K562 (cell line): ENCODE data around the gene CLCN6. TPM values are rescaled to one million over a fixed set of nuclear protein-coding genes. Genes with fewer than 3 reads are reported as not detected.
A peak's percentile ranks its signal among the peaks of the same experiment; 100 is the strongest.

Experiments
- BRF1 ChIP-seq: IDR thresholded peaks from 3 replicates; pipeline ENCODE4 v1.6.1; 2011; ENCODE audit warnings: borderline replicate concordance, mild to moderate bottlenecking; ENCODE audit not compliant: insufficient read length; ENCODE audit errors: extremely low read depth
- CCAR2 ChIP-seq: fragments of 200-400 bp; formaldehyde crosslinking; IDR thresholded peaks from 2 replicates; pipeline ENCODE4 v1.6.1; 2017; ENCODE audit warnings: mild to moderate bottlenecking, low read depth, low read length
- CTBP1 ChIP-seq: fragments of 450-650 bp; IDR thresholded peaks from 2 replicates; pipeline ENCODE4 v1.6.1; 2016; ENCODE audit warnings: borderline replicate concordance
- DNMT1 ChIP-seq: fragments of 450-650 bp; IDR thresholded peaks from 2 replicates; pipeline ENCODE4 v1.6.1; 2016; ENCODE audit warnings: antibody characterized with exemption, mild to moderate bottlenecking
- ELF4 ChIP-seq: fragments of 450-650 bp; formaldehyde crosslinking; IDR thresholded peaks from 2 replicates; pipeline ENCODE4 v1.4.0; 2022; ENCODE audit warnings: missing genetic modification characterization
- ESRRA ChIP-seq: fragments of 450-650 bp; IDR thresholded peaks from 2 replicates; pipeline ENCODE4 v1.6.1; 2014; ENCODE audit warnings: low read depth, mild to moderate bottlenecking, moderate library complexity, borderline replicate concordance
- GATA2 ChIP-seq: sonication (generic); formaldehyde crosslinking; IDR thresholded peaks from 2 replicates; pipeline ENCODE4 v1.4.0; 2020; ENCODE audit warnings: mild to moderate bottlenecking, missing genetic modification reagents
- MED1 ChIP-seq: sonication (generic); formaldehyde crosslinking; IDR thresholded peaks from 2 replicates; pipeline ENCODE4 v1.8.1; 2023; ENCODE audit warnings: missing genetic modification reagents, borderline replicate concordance
- MTA2 ChIP-seq: fragments of 450-650 bp; IDR thresholded peaks from 2 replicates; pipeline ENCODE4 v1.6.1; 2016; ENCODE audit warnings: low read depth
- NFYB ChIP-seq: IDR thresholded peaks from 2 replicates; pipeline ENCODE4 v1.6.1; 2011; ENCODE audit warnings: mild to moderate bottlenecking, moderate library complexity; ENCODE audit not compliant: insufficient read length; ENCODE audit errors: extremely low read depth
- POLR2A ChIP-seq: fragments of 450-650 bp; conservative IDR thresholded peaks from 2 replicates; pipeline ENCODE4 v1.6.1; 2016
- SP2 ChIP-seq: IDR thresholded peaks from 2 replicates; pipeline ENCODE4 v1.6.1; 2011; ENCODE audit warnings: mild to moderate bottlenecking, low read depth, low read length, moderate library complexity; ENCODE audit not compliant: poor library complexity, severe bottlenecking; ENCODE audit errors: extremely low read depth
- TOE1 ChIP-seq, 2 experiments: fragments of 450-650 bp in 1 of 2; sonication (generic) in 1 of 2; formaldehyde crosslinking in 1 of 2; IDR thresholded peaks; 2 replicates each; pipeline versions ENCODE4 v1.7.1 to v1.8.0; 2016 to 2022; ENCODE audit warnings: borderline replicate concordance in 2 of 2, mild to moderate bottlenecking in 2 of 2, antibody characterized with exemption in 1 of 2, inconsistent platforms in 1 of 2, low read depth in 1 of 2, missing genetic modification reagents in 1 of 2, moderate library complexity in 1 of 2
- ZNF175 ChIP-seq: fragments of 200-800 bp; sonication (Bioruptor generic); IDR thresholded peaks from 2 replicates; pipeline ENCODE4 v1.6.1; 2016; ENCODE audit warnings: low read depth, mild to moderate bottlenecking, missing genetic modification characterization, missing compliant biosample characterization
- ZNF609 ChIP-seq: sonication (generic); formaldehyde crosslinking; IDR thresholded peaks from 2 replicates; pipeline ENCODE4 v1.8.1; 2023; ENCODE audit warnings: missing genetic modification reagents, mild to moderate bottlenecking, borderline replicate concordance
- ZSCAN29 ChIP-seq: fragments of 450-650 bp; IDR thresholded peaks from 2 replicates; pipeline ENCODE4 v1.6.1; 2017
- polyA plus RNA-seq, 8 experiments: library from polyadenylated mRNA; depleted of rRNA in 4 of 8; stranded (reverse) in 5 of 8; unstranded in 3 of 8; fragments of >200 nt; fragmentation: Nextera tagmentation in 2 of 8; fragmentation: Illumina TruSeq in 1 of 8; extraction: Ambion mirVana in 2 of 8; extraction: Trizol in 1 of 8; gene quantifications; 2 replicates each; pipeline versions ENCODE4 v1.2.1 to v1.2.3, GENCODE V29; 2011 to 2014; ENCODE audit warnings: inconsistent platforms in 1 of 8, missing spikeins in 1 of 8
- total RNA-seq, 7 experiments: library from RNA; depleted of rRNA in 6 of 7; stranded (reverse); fragments of >200 nt in 6 of 7; fragmentation: Illumina TruSeq in 2 of 7; extraction: Trizol in 2 of 7; gene quantifications; 2 replicates each; pipeline versions ENCODE4 v1.2.1 to v1.2.3, GENCODE V29; 2011 to 2021; ENCODE audit warnings: low replicate concordance in 1 of 7
- TF ChIP-seq, protein P1 (sequence below): sonication (generic); formaldehyde crosslinking; IDR thresholded peaks from 2 replicates; pipeline ENCODE4 v1.8.1; 2023; ENCODE audit warnings: mild to moderate bottlenecking, missing genetic modification reagents
- TF ChIP-seq, protein P2 (sequence below), 2 experiments: IDR thresholded peaks; 2 replicates each; pipeline ENCODE4 v1.6.1; 2011; ENCODE audit warnings: borderline replicate concordance in 1 of 2, control low read depth in 1 of 2, low read depth in 1 of 2, low read length in 1 of 2, mild to moderate bottlenecking in 1 of 2, mixed read lengths in 1 of 2, moderate library complexity in 1 of 2; ENCODE audit not compliant: insufficient read depth in 1 of 2, insufficient read length in 1 of 2, poor library complexity in 1 of 2, severe bottlenecking in 1 of 2; ENCODE audit errors: extremely low read depth in 1 of 2

CLCN6 gene
- total and polyA plus RNA-seq, 9 of the 15 experiments (the other 6 are each of a cell fraction or from before 2014, with no cell fraction given) = 2.0 to 21.8 (median 13.6) TPM

DNA sequence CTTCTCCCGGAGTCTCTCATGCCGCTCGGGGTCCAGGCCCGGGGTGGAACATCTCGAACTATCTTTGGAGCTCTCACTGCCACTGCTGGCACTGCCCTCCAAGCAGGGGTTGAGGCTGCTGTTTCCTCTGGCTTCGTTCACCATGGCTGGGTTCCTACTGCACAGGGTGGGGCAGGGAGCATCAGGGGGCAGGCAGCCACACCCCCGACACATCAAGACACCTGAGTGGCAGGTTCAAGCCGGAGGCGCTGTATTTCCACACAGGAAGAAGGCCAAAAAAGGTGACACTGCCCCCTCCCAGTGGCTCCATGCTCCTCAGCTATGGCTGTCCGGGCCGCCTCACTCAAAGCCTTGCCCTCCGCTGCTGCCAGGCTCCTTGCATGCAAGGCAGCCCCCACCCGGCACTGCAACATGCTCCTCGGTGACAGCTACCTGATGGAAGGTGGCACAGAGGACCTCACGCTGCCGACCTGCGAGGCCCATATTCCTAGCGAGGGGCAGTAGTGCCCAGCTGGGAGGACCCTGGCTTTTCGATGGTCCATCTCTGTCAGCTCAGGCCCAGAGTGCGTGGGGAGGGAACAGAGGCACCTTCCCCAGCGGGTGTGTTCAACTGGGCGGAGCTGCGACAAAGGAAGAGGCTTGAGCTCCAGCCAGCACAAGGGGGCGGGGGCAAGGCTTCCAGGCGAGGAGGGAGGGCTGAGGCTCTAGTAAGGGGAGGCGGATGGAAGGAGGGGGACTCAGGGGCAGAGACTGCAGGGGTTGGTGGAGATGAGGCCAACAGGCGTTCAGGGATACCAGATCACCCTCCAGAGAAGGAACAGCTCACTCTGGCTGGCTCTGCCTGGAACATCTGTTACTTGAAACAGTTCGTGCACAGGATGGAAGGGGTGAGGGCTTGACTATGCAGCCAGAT lies 2.8 kb upstream of the CLCN6 start (continued):
- TF ChIP-seq BRF1 (no peak), DNMT1 (no peak), ELF4 (CRISPR knock-in tag) (peak; percentile 73), SP2 (no peak), POLR2A (peak; percentile 81), GATA2 (CRISPR knock-in tag) (no peak), MED1 (CRISPR knock-in tag) (no peak), ZNF175 (CRISPR knock-in tag) (no peak; the same call in 1 of the 2 replicates), ZSCAN29 (peak; percentile 70; the same call in 1 of the 2 replicates), ESRRA (0 out of 2 replicates have a peak, but pooled peaks have one; percentile 48), ZNF609 (no peak), NFYB (peak; percentile 12), TOE1 (IDR thresholded peaks at IDR 0.05; ENCODE audit: borderline replicate concordance) (no peak), TOE1 (CRISPR knock-in tag; IDR thresholded peaks at IDR 0.05; ENCODE audit: borderline replicate concordance, low read depth) (0 out of 2 replicates have a peak, but pooled peaks have one; percentile 35), CTBP1 (peak; percentile 79; the same call in 1 of the 2 replicates), MTA2 (no peak; the same call in 1 of the 2 replicates), CCAR2 (no peak)
- TF ChIP-seq, protein P1, sequence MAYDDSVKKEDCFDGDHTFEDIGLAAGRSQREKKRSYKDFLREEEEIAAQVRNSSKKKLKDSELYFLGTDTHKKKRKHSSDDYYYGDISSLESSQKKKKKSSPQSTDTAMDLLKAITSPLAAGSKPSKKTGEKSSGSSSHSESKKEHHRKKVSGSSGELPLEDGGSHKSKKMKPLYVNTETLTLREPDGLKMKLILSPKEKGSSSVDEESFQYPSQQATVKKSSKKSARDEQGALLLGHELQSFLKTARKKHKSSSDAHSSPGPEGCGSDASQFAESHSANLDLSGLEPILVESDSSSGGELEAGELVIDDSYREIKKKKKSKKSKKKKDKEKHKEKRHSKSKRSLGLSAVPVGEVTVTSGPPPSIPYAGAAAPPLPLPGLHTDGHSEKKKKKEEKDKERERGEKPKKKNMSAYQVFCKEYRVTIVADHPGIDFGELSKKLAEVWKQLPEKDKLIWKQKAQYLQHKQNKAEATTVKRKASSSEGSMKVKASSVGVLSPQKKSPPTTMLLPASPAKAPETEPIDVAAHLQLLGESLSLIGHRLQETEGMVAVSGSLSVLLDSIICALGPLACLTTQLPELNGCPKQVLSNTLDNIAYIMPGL (CRISPR knock-in tag) = peak; percentile 7; the same call in 1 of the 2 replicates
- TF ChIP-seq, protein P2, sequence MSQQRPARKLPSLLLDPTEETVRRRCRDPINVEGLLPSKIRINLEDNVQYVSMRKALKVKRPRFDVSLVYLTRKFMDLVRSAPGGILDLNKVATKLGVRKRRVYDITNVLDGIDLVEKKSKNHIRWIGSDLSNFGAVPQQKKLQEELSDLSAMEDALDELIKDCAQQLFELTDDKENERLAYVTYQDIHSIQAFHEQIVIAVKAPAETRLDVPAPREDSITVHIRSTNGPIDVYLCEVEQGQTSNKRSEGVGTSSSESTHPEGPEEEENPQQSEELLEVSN (IDR thresholded peaks at IDR 0.05; ENCODE audit: borderline replicate concordance in 1 of 2, extremely low read depth in 1 of 2, insufficient read depth in 1 of 2, insufficient read length in 1 of 2, low read depth in 1 of 2, low read length in 1 of 2, poor library complexity in 1 of 2, severe bottlenecking in 1 of 2) = peak in 1 of 2 experiments; percentile 18
